GM21367 (cell line): ENCODE measurements around the gene GAL3ST2.

Experiments used
- ATAC-seq: cut with Tn5 transposase; IDR thresholded peaks from one replicate; pipeline ENCODE4 v1.9.1; 2021; ENCODE audit not compliant: unreplicated experiment

GAL3ST2 gene

DNA sequence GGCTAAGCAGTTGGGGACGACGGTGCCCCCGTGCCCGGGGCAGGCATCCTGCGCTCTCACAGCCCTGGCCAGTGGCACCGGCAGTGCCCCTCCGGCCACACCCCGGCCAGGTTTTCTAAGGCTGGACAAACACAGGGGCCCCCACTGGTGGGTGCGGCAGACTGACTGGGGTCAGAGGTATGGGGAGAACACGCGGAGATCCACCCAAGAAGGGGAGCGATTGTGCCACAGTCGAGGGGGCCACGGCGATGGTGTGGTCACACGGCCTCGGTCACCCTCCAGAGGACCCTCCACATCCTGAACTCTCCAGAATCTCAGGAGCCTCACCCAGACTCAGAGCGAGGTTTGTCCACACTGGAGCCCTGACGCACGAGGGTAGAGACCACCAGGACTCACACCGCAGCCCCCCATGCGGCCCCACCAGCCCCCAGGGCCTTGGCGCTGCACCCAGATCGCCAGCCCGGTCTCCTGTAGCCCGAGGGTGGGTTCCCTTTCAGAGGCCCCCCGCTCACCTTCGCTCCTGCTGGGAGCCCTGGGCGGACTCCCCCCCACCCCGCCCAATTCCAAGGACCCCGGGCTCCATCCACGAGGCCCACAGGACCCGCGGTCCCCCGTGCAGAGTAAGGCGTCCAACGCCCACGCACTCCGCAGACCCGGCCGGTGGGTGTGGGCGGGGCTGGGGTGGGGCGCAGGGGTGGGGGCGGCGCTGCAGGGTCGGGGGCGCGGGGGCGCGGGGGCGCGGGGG lies 66.9 kb downstream of the GAL3ST2 start:
- peak; percentile 9 for ATAC-seq

- ATAC-seq = peak; percentile 48
Measured at GRCh38 chr2:241844066-241844728, 67.6 kb downstream of the GAL3ST2 start.

GRCh38 chr2:241844831-241845578 lies 68.4 kb downstream of the GAL3ST2 start:
- ATAC-seq = no peak

GRCh38 chr2:241846406-241846805 lies 69.8 kb downstream of the GAL3ST2 start:
- no peak for ATAC-seq

- ATAC-seq = no peak
Measured at GRCh38 chr2:241848761-241849615, 72.4 kb downstream of the GAL3ST2 start.

- no peak for ATAC-seq
Measured at GRCh38 chr2:241849616-241850543, 73.3 kb downstream of the GAL3ST2 start.

GRCh38 chr2:241850544-241851324 lies 74.1 kb downstream of the GAL3ST2 start:
- no peak for ATAC-seq

- no peak for ATAC-seq
Measured at GRCh38 chr2:241851325-241852115, 74.9 kb downstream of the GAL3ST2 start.

GRCh38 chr2:241852116-241852980 lies 75.7 kb downstream of the GAL3ST2 start:
- no peak for ATAC-seq

DNA sequence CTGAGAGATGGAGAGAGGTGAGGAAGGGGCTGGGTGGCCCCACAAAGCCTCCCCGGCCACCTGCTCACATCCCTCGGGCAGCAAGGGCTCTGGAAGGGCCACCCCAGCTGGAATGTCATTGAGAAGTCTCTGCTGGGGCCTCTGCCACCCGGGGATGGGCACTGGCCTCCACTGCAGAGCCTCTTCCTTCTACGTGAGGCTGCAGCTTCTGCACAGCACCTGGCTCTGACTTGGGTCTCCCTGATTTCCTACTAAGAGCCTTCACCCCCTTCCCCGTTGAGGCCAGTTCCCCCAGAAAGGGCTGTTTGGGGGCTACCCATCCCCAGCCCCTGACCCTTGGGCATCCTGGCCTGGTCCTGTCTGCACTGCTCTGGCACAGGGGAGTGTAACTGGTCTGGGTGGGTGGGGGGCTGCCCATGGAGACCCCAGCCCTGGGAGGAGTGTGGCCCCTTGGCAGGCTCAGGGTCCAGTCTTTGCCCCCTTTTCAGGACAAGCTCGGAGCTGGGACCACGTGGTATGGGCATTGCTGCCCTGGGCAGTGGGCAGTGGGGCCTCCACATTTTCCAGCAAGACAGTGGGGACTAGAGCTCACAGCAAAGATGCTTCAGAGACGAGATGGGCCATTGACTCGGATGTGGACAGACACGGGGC lies 76.5 kb downstream of the GAL3ST2 start:
- no peak for ATAC-seq
